ENCODE data around the gene RHNO1.
"Not testable (repeated sequence)": the region's sequence is repeated elsewhere in the genome, so short reads cannot be mapped to it uniquely, and the experiment has no call there.

DNA sequence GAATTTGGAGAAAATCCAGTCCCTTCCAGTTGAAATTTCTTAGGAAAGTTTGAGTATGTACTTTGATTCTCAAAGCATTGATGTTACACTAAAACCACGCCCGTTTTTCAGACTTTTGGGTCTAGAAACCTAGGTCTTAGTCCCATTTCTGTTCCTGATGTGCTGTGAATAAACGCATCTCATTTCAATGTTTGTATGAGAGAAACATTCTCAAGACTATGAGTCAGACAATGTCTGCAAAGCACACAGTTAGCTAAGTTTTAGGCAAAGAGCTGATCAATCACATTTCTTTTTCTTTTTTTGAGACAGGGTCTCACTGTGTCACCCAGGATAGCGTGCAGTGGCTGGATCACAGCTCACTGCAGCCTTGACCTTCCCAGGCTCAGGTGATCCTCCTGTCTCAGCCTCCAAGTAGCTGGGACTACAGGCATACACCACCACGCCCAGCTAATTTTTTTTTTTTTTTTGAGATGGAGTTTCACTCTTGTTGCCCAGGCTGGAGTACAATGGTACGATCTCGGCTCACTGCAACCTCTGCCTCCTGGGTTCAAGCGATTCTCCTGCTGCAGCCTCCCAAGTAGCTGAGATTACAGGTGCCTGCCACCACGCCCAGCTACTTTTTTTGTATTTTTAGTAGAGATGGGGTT is 7.9 kb upstream of the RHNO1 start:
- TF ChIP-seq, protein P1, sequence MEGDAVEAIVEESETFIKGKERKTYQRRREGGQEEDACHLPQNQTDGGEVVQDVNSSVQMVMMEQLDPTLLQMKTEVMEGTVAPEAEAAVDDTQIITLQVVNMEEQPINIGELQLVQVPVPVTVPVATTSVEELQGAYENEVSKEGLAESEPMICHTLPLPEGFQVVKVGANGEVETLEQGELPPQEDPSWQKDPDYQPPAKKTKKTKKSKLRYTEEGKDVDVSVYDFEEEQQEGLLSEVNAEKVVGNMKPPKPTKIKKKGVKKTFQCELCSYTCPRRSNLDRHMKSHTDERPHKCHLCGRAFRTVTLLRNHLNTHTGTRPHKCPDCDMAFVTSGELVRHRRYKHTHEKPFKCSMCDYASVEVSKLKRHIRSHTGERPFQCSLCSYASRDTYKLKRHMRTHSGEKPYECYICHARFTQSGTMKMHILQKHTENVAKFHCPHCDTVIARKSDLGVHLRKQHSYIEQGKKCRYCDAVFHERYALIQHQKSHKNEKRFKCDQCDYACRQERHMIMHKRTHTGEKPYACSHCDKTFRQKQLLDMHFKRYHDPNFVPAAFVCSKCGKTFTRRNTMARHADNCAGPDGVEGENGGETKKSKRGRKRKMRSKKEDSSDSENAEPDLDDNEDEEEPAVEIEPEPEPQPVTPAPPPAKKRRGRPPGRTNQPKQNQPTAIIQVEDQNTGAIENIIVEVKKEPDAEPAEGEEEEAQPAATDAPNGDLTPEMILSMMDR (IDR thresholded peaks at IDR 0.05), result not testable (repeated sequence)
- not testable (repeated sequence) for TF ChIP-seq POLR2AphosphoS5 (IDR thresholded peaks at IDR 0.05; ENCODE audit: low read depth, low read length); SIN3A (IDR thresholded peaks at IDR 0.05; ENCODE audit: borderline replicate concordance, insufficient read depth, low read depth, low read length)
- TF ChIP-seq, protein P2, sequence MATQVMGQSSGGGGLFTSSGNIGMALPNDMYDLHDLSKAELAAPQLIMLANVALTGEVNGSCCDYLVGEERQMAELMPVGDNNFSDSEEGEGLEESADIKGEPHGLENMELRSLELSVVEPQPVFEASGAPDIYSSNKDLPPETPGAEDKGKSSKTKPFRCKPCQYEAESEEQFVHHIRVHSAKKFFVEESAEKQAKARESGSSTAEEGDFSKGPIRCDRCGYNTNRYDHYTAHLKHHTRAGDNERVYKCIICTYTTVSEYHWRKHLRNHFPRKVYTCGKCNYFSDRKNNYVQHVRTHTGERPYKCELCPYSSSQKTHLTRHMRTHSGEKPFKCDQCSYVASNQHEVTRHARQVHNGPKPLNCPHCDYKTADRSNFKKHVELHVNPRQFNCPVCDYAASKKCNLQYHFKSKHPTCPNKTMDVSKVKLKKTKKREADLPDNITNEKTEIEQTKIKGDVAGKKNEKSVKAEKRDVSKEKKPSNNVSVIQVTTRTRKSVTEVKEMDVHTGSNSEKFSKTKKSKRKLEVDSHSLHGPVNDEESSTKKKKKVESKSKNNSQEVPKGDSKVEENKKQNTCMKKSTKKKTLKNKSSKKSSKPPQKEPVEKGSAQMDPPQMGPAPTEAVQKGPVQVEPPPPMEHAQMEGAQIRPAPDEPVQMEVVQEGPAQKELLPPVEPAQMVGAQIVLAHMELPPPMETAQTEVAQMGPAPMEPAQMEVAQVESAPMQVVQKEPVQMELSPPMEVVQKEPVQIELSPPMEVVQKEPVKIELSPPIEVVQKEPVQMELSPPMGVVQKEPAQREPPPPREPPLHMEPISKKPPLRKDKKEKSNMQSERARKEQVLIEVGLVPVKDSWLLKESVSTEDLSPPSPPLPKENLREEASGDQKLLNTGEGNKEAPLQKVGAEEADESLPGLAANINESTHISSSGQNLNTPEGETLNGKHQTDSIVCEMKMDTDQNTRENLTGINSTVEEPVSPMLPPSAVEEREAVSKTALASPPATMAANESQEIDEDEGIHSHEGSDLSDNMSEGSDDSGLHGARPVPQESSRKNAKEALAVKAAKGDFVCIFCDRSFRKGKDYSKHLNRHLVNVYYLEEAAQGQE (IDR thresholded peaks at IDR 0.05; ENCODE audit: insufficient read depth in 1 of 2, low read depth in 2 of 2, low read length in 1 of 2), result not testable (repeated sequence)

Measured in Panc1 (cell line).